Measurements from ENCODE around the gene NBPF11.
"Not testable (repeated sequence)": the region's sequence is repeated elsewhere in the genome, so short reads cannot be mapped to it uniquely, and the experiment has no call there.

Gene NBPF11

DNA sequence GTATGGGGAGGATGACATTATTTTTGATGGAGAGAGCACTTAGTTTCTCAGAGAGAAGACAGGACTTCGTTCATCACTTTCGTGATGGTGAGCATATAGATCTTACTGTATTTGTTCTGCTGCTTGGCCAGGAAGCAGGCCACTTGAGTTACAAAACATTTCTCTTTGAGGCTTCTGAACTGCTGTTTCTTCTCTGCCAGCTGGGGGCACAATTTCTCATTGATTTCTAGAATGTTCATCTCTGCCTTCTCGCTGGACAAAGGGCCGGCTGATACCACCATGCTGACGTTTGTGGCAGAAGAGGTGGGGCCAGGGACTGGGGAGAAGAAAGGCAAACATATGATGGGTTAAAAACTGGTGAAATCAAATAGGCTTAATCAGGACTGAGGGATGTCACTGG is 31.7 kb downstream of the NBPF11 start:
- not testable (repeated sequence) for H3K36me3 ChIP-seq (ENCODE audit: insufficient read depth, low read length); H3K9ac ChIP-seq (ENCODE audit: low read depth, low read length); H3K9me3 ChIP-seq (ENCODE audit: control insufficient read depth, insufficient read depth, low read length)

DNA sequence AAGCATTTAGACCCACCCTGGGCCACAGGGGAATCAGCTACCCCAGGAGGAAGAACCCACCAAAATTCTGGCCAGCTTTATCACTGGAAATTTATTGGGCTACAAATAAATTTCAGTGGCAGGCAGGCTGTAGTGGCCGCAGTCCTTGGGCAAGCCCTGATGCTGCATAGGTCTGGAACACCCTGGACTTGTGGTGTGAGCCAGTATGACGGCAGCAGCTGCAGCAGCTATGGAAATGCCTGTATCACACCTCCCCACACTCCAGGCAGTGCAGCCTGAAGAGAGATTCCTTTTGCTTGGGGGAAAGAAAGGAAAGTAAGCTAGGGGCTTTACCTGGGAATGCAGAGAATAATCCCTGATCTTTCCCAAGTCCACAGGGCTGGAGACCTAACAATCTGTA is 56.3 kb downstream of the NBPF11 start:
- H3K9me3 ChIP-seq (ENCODE audit: control insufficient read depth, insufficient read depth, low read length); H3K9ac ChIP-seq (ENCODE audit: low read depth, low read length); H3K36me3 ChIP-seq (ENCODE audit: insufficient read depth, low read length); H3K4me1 ChIP-seq (ENCODE audit: insufficient read depth, low read length): not testable (repeated sequence)

More for the DNA sequence above, 31.7 kb downstream of the NBPF11 start:
- H3K4me1 ChIP-seq (ENCODE audit: insufficient read depth, low read length): not testable (repeated sequence)

DNA sequence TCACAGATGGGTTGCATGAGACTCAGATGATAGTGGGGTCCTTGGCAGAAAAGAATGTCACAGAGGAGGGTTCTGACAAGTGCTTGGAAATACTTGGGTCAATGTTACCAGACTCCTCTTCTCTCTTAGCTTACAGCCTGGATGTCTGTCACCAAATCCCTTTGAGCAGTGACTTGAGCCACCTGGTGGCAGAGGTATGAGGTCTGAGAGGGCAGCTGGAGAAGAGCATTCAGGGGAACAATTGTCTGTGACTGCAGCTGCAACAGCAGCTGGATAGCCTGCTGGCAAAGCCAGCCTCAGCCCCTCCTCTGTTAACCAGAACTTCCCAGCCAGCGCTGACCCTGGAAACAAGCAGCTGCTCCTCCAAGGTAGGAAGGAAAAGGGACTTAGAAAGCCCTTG is 65.9 kb downstream of the NBPF11 start:
- H3K36me3 ChIP-seq (ENCODE audit: insufficient read depth, low read length); H3K9ac ChIP-seq (ENCODE audit: low read depth, low read length); H3K4me1 ChIP-seq (ENCODE audit: insufficient read depth, low read length); H3K9me3 ChIP-seq (ENCODE audit: control insufficient read depth, insufficient read depth, low read length): not testable (repeated sequence)

DNA sequence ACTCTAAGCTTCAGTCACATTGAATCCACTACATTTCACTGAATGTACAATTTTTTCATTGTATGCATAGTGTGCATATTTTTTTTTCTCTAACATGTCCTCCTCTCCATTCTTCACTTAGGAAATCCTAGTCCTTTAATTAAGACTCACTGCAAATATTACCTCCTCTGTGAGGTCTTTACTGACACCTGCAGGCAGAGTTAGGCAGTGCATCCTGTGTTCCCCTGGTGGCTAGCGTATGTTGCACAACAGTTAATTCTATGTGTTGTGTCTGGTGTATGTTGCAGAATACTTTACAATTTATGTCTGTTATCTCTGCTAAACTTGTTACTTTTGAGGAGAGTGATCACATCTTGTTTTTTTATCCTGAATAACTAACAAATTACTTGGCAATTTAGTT is 70.9 kb downstream of the NBPF11 start:
- not testable (repeated sequence) for H3K9ac ChIP-seq (ENCODE audit: low read depth, low read length); H3K9me3 ChIP-seq (ENCODE audit: control insufficient read depth, insufficient read depth, low read length); H3K36me3 ChIP-seq (ENCODE audit: insufficient read depth, low read length); H3K4me1 ChIP-seq (ENCODE audit: insufficient read depth, low read length)

- not testable (repeated sequence) for H3K36me3 ChIP-seq (ENCODE audit: insufficient read depth, low read length); H3K9me3 ChIP-seq (ENCODE audit: control insufficient read depth, insufficient read depth, low read length); H3K4me1 ChIP-seq (ENCODE audit: insufficient read depth, low read length); H3K9ac ChIP-seq (ENCODE audit: low read depth, low read length)
Observed at GRCh38 chr1:148078632-148079519, 73.2 kb downstream of the NBPF11 start.

DNA sequence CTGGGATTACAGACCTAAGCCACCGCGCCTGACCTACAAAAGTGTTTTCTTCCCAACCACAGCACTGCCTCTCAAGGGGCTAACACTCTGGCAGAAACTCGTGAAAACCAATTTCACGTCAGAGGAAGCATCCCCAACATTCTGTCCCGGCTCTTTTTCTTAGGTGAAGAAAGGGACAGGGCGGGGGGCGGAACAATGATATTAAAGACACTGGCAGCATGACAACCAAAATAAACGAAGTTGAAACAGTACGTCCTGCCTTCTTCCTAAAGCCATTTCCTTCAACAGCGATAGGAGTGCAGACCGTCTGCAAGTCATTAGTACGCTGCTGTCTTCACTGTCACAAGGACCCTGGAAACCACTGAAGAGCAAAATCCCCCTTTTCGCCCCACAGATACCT is 74.0 kb downstream of the NBPF11 start:
- not testable (repeated sequence) for H3K4me1 ChIP-seq (ENCODE audit: insufficient read depth, low read length); H3K9me3 ChIP-seq (ENCODE audit: control insufficient read depth, insufficient read depth, low read length); H3K36me3 ChIP-seq (ENCODE audit: insufficient read depth, low read length); H3K9ac ChIP-seq (ENCODE audit: low read depth, low read length)

DNA sequence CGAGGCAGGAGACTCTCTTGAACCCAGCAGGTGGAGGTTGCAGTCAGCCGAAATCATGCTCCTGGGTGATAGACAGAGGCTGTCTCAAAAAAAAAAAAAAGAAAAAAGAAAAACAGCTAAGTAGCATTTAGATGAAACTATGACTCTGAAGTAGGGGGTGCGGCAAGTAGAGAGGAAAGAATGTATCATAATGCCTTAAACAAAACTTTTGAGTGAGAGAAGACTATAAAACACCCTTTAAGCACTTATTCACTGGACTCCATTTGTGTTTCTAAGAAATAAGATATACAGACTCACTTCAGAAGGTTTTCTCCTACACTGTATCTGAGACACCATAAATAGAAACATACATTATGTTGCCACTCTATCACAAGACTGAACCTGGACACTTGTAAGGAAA is 74.6 kb downstream of the NBPF11 start:
- not testable (repeated sequence) for H3K9me3 ChIP-seq (ENCODE audit: control insufficient read depth, insufficient read depth, low read length); H3K36me3 ChIP-seq (ENCODE audit: insufficient read depth, low read length); H3K9ac ChIP-seq (ENCODE audit: low read depth, low read length); H3K4me1 ChIP-seq (ENCODE audit: insufficient read depth, low read length)

GRCh38 chr1:148073392-148073791 is 78.7 kb downstream of the NBPF11 start:
- not testable (repeated sequence) for H3K4me1 ChIP-seq (ENCODE audit: insufficient read depth, low read length); H3K36me3 ChIP-seq (ENCODE audit: insufficient read depth, low read length); H3K9me3 ChIP-seq (ENCODE audit: control insufficient read depth, insufficient read depth, low read length); H3K9ac ChIP-seq (ENCODE audit: low read depth, low read length)

DNA sequence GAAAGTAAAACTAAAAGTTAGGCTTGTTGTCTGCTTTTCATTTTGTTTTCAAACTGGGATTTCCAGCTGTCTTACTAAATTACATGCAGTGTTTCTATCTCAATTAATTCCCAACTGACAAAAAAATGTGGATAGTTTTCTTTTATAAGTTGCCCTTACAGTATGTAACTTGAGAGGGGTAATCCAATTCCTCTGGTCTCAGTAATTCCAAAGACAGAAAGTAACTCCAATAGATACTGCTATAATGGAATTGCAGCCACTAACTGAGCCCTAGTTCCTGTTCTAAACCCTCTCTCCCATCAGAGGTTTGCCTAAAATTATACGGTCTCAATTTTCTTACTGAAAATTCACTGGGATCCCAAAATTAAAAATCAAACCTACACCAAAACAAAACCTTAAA is 83.5 kb downstream of the NBPF11 start:
- H3K9me3 ChIP-seq (ENCODE audit: control insufficient read depth, insufficient read depth, low read length); H3K36me3 ChIP-seq (ENCODE audit: insufficient read depth, low read length); H3K9ac ChIP-seq (ENCODE audit: low read depth, low read length); H3K4me1 ChIP-seq (ENCODE audit: insufficient read depth, low read length): not testable (repeated sequence)

- H3K9ac ChIP-seq (ENCODE audit: low read depth, low read length); H3K9me3 ChIP-seq (ENCODE audit: control insufficient read depth, insufficient read depth, low read length); H3K36me3 ChIP-seq (ENCODE audit: insufficient read depth, low read length); H3K4me1 ChIP-seq (ENCODE audit: insufficient read depth, low read length): not testable (repeated sequence)
Observed at GRCh38 chr1:148068201-148068600, 83.9 kb downstream of the NBPF11 start.

DNA sequence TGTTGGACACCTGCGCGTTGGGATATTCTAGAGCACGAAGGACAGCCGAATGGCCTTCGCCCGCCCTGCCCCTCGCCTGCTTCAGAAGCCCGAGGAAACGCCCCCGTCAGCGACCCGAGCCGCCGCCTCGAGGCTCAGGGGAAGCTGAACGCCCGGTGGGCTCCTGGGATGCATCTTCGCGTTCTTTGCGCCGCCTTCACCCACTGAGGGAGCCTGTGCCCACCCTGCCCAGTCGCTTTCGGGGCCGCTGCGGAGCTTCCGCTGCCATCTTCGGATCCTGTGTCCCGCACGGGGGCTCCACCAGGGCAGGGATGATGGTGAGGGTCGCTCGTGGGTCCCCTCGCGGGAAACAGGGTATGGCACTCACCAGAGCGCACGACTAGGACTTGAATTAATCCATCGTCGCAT is 91.8 kb downstream of the NBPF11 start:
- H3K9me3 ChIP-seq (ENCODE audit: control insufficient read depth, insufficient read depth, low read length); H3K9ac ChIP-seq (ENCODE audit: low read depth, low read length); H3K4me1 ChIP-seq (ENCODE audit: insufficient read depth, low read length); H3K36me3 ChIP-seq (ENCODE audit: insufficient read depth, low read length): not testable (repeated sequence)

DNA sequence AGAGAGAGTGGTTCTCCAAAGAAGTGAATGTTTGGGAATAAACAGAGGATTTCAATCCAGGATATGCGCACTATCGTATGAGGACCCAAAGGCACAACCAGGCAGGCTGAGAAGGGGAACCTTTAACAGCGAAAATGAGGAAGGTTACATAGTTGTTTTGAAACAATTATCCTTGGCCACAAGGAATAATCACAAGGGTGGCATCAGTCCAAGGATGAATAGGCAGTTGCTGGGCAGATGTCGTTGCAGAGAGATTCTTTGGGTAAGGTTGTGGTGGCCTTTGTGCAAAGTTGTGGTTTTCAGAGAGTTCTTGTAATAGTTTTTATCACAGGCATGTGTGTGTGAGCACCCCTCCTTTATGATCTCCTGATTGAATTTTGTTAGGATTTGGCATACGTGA is 94.7 kb downstream of the NBPF11 start:
- H3K4me1 ChIP-seq (ENCODE audit: insufficient read depth, low read length); H3K9me3 ChIP-seq (ENCODE audit: control insufficient read depth, insufficient read depth, low read length); H3K9ac ChIP-seq (ENCODE audit: low read depth, low read length); H3K36me3 ChIP-seq (ENCODE audit: insufficient read depth, low read length): not testable (repeated sequence)
